Measurements from ENCODE around the gene MRPL34.

MRPL34 gene

DNA sequence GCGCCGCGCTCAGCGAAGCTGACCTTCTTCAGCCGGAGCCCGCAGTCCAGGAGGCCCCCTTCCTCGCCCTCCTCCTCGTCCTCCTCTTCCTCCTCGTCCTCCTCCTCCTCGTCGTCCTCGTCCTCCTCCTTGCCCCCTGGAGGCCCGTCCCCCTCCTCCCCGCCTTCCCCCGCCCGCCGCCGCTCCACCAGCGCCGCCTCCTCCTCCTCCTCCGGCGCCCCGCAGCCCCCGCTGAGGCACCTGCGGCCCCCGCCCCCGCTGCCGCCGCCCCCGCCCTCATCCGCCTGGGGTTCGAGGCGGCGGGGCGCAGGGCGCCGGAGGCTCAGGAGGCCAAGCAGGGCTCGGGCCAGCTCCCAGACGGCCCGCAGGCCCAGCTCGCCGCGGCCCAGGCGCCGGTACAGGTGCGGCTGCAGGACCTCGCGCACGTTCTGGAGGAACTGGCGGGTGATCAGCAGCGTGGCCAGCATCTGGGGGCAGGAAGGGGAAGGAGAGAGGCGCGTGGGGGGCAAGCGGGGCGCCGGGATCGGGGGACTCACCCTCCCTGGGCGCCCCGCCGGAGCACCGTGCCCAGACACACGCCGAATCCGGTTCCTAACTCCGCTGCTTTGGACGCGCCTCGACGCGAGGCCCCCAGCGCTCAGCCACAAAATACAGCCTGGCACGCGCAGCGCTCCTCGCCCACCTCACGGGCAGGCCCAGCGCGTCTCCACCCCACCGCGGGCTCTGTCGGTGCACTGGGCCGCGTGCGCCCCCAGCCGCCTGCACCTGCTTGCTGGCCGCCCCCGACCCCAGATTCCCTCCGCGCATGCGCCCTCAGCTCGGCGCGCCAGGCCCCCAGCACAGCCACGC, 23.1 kb downstream of the MRPL34 start:
- DNase-seq (ENCODE audit: low read depth) = no peak

DNA sequence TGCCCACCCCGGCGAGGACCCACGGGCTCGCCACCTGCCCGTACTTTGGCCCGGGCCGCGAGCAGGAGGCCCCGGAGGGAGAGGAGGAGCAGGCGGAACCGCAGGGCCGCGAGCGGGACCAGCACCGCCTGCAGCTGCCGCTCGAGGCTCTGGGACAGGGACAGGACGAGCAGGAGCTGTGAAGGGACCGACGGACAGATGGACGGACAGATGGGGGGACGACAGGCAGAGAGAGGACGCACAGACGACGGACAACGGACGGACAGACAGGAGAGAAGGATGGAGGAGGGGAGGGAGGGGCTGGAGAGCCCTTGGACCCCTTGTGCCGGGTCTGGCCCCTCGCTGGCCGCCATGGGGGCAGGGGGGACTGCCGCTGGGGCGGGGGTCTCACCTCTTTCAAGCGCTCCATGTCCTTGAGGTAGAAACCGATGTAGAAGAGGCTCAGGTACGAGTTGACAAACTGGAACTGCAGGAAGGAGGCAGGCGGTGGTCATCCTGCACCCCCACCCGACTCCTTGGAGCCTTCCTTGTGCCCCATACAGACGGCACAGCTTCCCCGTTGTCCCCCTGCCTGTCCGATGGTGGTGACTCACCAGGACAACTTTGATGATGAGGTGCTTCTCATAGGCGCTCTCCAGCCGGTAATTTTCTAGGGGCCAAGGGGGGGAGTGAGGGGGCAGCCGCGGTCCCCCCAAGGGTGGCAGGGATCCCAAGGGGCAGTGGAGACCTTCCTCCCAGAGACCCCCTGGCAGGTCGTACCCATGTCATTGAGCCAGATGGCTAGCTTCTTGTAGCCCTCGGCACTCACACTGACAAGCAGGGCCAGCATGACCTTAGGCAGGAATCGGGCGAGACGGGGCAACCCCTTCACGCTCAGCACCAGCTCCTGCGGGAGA, 23.9 kb downstream of the MRPL34 start:
- no peak for DNase-seq (ENCODE audit: low read depth)

DNA sequence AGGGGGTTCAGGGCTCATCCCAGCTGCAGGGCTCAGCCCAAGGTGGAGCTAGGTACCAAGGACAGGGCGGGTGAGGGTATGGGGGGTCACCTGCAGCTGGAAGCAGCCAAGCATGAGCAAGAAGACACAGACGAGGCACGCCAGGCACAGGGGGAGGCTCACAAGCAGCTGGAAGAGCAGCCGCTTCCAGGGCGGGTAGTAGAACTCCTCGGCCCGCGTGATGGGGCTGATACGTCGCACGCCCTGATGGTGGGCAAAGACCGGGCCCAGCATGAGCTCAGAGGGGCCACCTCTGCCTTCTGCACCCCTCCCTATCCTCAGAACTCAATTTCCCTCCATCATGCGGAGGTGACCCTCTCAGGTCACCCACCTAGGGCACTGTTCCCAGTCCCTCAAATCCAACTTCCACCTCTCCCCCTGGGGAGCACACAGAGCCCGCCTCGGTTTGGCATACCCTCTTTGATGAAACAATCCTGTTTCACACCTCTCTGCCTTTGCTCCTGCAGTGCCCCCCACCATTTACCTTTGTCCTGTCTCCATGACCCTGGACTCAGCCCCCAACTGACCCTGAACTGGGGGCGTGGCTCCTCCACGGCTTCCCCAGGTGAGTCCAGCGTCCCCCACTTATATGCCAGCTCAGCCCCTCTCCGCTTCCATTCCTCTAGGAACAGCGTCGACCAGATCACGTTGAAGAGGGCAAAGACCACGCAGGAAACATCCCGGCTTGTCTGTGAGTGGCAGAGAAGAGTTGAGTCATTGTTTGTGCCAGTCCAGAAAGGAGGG, 24.8 kb downstream of the MRPL34 start:
- DNase-seq (ENCODE audit: low read depth) = no peak

DNA sequence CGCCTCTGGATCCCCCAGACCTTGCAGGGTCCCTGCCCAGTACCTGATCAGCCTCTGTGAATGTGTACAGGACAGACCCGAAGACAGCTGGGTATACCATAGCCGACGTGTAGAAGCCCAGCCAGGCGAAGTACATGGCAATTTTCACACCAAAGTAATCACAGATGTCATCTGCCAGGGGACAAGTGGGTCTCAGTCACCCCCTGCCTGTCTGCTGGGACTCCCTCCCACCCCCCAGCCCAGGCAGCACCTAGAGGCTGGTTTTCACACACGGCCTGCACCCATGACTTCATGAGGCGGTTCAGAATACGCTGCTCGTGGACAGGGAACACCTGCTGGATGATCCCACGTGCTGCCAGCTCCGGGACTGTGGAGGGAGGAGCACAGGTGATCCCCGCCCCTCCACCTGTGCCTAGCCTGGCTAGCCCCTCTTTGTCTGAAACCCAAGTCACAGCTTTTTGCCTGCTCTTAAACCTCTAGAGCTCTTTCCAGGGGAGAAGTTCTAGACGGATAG, 25.4 kb downstream of the MRPL34 start:
- DNase-seq (ENCODE audit: low read depth) = no peak

DNA sequence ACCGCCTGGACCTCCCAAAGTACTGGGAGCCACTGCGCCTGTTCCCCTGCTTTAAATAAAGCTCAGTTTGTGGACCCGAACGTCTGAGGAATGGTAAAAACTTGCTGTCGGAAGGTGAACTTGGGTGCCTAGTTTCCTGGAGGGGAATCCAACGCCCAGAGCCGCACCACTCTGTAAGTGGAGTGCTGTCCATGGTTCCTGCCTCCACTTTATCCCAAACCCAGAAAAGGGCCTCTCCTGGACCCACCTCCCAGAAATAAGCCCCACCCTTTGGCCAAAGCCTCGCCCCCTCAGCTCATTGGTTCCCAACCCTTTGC, 26.6 kb downstream of the MRPL34 start:
- DNase-seq (ENCODE audit: low read depth) = no peak

DNA sequence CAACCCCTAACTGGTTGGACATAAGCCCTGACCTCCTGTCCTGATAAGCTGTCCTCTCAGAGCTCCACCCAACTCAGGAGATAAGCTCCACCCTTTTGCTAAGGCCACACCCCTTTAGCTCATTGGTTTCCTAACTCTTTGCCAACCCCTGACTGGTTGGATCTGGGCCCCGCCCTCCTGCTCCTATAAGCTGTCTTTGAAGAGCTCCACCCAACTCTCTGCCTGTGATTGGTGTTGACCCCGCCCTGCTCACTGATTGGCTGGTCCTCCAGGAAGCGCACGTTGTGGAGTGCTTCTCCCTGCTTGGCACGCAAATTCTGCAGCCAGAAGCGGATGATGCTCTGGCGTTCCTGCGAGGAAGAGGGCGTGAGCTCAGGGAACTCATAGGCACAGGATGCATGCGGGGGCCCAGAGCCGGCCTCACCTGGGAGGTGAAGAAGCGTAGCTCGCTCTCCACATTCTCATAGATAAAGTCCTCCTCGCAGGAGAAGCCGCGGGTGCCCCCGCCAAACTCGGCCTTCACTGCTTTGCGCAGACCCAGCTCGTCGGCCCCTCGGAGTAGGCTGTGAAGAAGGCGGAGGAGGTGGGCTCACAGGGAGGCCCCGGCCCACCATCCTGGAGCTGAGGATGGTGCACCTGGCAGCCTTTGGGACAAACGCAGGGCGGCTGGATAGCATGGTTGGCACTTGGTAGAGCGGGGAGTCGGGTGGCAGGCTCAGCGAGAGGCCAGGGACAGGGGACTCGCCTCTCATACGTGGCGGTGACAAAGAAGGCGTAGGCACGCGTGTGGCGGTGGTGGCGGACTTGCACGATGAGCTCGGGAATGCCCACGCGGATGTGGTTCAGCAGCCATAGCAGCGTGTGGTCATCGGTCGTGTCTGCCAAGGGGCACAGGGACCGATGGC, 27.3 kb downstream of the MRPL34 start:
- no peak for DNase-seq (ENCODE audit: low read depth)

DNA sequence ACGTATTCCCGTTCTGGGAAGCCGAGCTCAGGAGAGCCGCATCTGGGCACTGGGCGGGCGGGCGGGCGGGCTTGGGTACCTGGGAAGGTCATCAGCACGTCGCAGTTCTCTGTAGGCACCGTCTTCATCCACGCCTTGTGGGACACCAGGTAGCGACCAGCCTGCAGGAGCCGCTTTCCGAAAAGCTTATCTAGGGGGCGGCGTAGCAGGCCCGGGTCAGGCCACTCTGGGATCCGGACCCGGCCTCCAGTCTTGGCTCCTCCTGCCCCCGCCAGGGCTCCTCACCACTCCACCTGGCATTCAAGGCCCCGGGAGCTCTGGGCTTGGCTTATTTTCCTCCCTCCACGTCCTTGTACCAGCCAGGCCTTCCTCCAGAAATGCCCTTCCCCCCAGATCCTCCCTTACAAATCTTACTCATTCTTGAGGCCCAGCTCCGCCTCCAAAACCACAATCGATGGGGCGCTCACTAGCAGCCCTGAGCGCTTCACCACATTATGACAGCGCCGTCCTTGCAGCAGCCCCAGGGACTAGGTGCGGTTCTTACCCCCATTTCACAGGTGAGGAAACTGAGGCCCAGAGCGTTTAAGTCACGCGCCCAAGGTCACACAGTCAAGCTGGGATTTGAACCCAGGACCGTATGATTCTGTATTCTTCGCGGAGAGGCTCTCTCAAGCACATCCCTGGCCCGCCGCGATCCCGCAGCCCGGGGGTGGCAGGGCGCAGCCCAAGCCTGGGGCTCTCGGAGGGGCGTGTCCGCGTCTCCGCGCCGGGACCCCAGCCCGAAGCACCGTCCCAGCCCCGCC, 28.1 kb downstream of the MRPL34 start:
- peak; percentile 77 for DNase-seq (ENCODE audit: low read depth)

DNA sequence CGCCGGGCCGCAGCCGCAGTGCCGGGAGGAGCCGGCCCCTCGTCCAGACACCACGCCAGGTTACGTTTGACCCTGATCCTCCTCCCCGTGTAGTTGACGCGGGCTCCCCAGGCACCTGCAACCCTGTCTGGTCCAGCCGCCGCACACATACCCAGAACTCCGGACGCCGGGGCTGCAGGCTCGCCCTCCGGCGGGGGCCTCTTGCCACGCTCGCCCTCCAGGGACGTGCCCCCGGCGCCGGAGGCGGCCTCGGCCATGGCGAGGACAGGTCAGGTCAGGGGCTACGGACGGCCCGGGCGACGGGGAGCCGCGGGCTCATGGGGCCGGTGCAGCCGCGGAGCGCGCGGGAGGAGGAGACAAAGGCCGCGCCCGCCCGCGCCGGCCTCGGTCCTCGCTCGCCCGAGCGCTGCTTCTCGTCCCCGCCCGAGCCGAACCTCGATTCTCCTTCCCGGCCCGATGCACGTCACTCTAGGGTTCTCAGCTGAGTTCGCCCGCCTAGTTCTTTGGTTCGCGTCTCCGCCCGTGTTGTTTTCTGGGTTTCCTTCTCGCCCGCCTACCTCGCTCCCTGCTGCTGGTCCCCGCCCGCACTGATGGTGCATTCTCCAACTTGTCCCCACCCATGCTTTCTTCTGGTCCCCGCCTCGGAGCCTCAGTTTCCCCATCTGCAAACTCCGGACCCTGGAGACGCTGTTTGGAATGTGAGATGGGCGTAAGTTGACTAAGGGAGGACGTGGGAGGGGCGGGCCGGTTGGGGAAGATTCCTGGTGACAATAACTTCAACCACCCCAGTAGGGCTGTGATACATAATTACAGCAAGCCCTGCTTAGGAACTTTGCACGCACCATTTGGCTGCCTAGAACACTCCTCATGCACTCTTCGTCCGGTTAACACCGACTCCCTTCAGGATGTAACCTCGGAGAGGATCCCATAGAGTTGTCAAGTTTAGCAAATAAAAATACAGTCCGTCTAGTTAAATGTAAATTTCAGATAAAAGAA, 29.0 kb downstream of the MRPL34 start, which contains the start of gene ANO8:
Gene ANO8, minus strand, starts transcription at position 442 of the 996 bp plus-strand sequence. Its CDS starts 185 bp downstream, at position 257.
- peak; percentile 98 for DNase-seq (ENCODE audit: low read depth)

DNA sequence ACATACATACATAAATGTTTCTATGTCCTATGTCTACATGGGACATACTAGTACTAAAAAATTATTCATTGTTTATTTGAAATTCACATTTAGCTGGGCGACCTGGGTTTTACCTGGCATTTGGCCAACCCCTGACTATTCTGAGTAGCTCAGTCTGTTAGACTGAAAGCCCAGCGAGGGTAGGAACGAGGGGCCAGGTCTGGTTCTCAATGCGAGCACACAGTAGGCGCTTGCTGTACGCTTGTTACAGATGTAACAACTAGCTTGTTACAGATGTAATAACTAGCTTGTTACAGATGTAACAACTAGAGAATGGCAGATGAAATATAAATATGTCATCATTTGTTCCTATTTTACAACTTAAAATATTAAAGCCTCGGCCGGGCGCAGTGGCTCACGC, 29.9 kb downstream of the MRPL34 start:
- no peak for DNase-seq (ENCODE audit: low read depth)

DNA sequence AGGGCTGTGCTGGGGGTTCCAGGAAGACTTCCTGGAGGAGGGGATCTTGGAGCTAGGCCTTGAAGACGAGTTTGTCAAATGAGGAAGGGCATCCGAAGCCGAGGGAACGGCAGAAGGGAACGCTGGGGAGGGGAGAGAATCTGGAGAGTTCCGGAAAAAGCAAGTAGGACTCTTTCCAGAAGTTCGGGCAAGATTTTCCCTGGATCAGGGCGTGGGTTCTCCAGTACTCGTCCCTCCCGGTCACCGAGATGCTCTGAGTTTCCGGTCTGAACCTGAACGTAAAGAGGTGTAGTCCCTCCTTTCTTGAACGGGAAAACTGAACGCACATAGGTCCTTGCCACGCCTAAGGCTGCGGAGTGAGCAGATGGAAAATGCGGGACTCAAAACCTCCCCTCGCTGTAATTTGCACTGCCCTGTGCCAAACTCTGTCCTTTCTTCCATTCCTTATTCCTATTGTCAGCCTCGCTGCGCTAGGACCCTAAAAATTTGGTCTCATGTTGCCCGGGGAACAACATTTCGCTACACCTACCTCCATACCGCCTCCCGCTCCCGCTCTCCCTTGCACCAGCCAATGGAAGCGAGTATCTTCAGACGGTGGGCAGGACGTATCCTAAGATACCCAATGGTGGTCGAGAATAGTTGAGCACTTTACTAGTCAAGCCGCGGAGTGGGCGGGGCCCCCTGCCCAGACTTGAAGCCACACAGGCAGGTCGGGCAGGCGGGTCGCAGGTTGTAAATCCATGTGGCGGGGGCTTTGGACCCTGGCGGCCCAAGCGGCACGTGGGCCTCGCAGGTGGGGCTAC, 31.4 kb downstream of the MRPL34 start, which contains the start of gene GTPBP3:
Gene GTPBP3, plus strand, starts transcription at position 682 of the 803 bp plus-strand sequence. Its CDS starts 59 bp downstream, at position 741.
- peak; percentile 98 for DNase-seq (ENCODE audit: low read depth)

DNA sequence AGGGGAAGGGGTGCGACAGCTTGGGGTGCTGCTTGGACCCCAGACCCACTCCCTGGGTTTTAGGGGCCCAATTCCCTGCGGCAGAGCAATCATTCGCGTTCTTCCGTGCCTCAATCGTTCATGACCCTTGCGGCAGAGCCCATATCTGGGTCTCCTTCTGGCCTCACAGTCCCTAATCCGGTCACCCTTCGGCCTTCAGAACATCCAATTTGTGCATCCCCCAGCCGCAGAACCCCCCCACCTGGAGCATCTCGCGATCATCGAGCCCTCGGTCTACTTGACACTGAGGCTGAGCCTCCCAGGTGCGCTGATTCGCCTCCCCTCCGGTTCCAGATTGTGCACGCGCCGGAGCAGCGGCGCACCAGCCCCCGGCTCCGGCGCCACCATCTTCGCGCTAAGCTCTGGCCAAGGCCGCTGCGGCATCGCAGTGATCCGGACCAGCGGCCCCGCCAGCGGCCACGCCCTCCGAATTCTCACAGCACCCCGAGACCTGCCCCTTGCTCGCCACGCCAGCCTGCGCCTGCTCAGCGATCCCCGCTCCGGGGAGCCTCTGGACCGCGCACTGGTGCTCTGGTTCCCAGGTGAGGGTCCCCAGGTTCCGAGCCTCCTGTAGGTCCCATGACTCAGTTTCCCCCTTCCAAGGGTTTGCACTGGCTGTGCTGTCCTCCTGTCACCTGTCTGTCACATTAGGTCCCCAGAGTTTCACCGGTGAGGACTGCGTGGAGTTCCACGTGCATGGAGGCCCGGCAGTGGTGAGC, 32.2 kb downstream of the MRPL34 start:
- DNase-seq (ENCODE audit: low read depth) = no peak

DNA sequence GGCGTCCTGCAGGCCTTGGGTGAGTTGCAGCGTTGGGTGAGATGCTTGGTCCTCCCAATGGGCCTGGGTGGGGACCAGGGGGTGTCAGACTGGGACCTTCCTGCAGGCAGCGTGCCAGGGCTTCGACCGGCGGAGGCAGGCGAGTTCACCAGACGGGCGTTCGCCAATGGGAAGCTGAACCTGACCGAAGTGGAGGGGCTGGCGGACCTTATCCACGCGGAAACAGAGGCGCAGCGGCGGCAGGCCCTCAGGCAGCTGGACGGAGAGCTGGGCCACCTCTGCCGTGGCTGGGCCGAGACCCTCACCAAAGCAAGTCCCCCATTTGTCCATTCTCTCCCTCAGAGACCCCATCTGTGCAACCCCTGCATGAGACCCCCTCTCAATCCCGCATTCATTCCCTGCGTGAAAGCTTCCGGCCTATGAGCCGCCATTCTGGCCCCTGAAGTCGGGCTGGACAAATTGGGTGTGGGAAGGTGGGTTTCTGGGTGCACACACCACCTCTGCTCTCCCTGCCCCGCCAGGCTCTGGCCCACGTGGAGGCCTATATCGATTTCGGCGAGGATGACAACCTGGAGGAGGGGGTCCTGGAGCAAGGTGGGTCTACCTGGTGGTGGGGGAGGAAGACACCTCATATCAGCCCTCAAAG, 32.9 kb downstream of the MRPL34 start:
- DNase-seq (ENCODE audit: low read depth) = no peak

DNA sequence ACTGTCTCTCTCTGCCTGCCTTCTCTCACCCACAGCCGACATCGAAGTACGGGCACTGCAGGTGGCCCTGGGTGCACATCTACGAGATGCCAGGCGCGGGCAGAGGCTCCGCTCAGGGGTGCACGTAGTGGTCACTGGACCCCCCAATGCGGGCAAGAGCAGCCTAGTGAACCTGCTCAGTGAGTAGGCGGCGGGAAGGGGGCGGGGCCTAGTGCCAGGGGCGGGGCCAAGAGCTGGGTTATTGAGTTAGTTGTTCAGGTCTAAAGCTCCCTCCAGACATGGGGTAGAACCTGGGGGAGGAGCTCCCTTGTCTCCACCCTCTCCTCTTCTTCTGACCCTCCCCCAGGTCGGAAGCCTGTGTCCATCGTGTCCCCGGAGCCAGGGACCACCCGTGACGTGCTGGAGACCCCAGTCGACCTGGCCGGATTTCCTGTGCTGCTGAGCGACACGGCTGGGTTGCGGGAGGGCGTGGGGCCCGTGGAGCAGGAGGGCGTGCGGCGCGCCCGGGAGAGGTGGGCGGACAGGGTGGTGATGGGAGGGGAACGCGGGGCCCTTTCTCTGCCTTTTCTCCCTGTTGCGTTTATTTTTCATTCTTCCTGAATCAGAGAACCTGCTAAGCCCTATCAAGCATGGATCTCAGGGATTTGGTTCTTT, 33.5 kb downstream of the MRPL34 start:
- DNase-seq (ENCODE audit: low read depth) = no peak

DNA sequence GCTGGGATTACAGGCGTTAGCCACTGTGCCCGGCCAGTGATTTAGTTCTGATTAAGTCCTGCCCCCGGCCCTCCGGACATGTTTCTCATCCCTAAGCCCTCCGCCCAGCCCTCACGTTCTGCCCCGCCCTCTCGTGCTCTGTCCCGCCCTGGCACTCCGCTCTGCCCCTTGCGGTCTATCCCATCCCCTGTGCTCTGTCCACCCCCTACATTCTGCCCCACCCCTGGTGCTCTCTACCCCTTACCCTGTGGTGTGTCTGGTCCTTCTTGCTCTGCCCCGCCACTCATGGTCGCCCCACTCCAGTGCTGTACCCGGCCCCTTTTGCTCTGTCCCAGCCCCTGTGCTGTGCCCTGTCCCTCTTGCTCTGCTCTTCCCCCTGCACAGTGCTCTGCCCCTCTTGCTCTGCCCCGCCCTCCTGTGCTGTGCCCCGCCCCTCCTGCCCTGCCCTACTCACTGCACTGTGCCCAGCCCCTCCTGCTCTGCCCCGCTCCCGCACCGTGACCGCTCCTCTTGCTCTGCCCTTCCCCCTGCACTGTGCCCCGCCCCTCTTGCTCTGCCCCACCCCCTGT, 34.7 kb downstream of the MRPL34 start:
- no peak for DNase-seq (ENCODE audit: low read depth)

DNA sequence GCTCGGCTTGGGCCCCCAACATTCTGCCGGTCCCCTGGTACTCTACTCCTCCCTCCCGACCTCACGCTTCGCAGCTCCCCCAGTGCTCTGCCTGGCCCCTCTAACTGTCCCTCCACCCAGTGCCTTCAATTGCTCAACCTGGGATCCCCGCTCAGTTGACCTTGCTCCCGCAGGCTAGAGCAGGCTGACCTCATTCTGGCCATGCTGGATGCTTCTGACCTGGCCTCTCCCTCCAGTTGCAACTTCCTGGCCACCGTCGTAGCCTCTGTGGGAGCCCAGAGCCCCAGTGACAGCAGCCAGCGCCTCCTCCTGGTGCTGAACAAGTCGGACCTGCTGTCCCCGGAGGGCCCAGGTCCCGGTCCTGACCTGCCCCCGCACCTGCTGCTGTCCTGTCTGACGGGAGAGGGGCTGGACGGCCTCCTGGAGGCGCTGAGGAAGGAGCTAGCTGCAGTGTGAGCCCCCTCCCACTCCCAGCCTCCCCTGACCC, 35.2 kb downstream of the MRPL34 start:
- DNase-seq (ENCODE audit: low read depth) = no peak

DNA sequence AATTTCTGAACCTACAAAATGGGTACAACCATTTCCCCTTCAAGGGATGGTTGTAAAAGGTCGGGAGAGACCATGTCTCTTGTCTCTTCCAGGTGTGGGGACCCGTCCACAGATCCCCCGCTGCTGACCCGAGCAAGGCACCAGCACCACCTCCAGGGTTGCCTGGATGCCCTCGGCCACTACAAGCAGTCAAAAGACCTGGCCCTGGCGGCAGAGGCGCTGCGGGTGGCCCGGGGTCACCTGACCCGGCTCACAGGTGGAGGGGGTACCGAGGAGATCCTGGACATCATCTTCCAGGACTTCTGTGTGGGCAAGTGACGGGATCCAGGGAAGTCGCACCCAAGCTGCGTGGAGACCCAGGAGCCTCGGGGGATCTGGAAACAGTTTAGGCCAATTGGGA, 35.7 kb downstream of the MRPL34 start:
- no peak for DNase-seq (ENCODE audit: low read depth)
